Stomach (tissue), 4 donors: ENCODE results near the gene TLK1.

Experiments used
- EP300 ChIP-seq: sonication (generic); formaldehyde crosslinking; IDR thresholded peaks from one replicate; pipeline ENCODE4 v1.6.1; 2017; ENCODE audit warnings: antibody characterized with exemption
- POLR2A ChIP-seq, 4 donors: fragments of 450-650 bp; IDR thresholded peaks; one replicate each; pipeline ENCODE4 v1.6.1; 2016; ENCODE audit warnings: antibody characterized with exemption in 4 of 4, control low read depth in 2 of 4, mild to moderate bottlenecking in 1 of 4, moderate library complexity in 1 of 4
- POLR2AphosphoS5 ChIP-seq, 3 donors: sonication (generic); formaldehyde crosslinking; IDR thresholded peaks; one replicate each; pipeline ENCODE4 v1.6.1; 2016; ENCODE audit warnings: antibody characterized with exemption in 3 of 3
- TF ChIP-seq, protein P1 (sequence below), 7 experiments: fragments of 450-650 bp in 4 of 7; fragments of 200-600 bp in 3 of 7; sonication (generic) in 3 of 7; IDR thresholded peaks; one replicate each; pipeline ENCODE4 v1.5.1; 2016 to 2019; ENCODE audit warnings: antibody characterized with exemption in 7 of 7, control low read depth in 2 of 7, mild to moderate bottlenecking in 1 of 7

GRCh38 chr2:171016125-171016524 lies 144.6 kb downstream of the TLK1 start:
- TF ChIP-seq, protein P1, sequence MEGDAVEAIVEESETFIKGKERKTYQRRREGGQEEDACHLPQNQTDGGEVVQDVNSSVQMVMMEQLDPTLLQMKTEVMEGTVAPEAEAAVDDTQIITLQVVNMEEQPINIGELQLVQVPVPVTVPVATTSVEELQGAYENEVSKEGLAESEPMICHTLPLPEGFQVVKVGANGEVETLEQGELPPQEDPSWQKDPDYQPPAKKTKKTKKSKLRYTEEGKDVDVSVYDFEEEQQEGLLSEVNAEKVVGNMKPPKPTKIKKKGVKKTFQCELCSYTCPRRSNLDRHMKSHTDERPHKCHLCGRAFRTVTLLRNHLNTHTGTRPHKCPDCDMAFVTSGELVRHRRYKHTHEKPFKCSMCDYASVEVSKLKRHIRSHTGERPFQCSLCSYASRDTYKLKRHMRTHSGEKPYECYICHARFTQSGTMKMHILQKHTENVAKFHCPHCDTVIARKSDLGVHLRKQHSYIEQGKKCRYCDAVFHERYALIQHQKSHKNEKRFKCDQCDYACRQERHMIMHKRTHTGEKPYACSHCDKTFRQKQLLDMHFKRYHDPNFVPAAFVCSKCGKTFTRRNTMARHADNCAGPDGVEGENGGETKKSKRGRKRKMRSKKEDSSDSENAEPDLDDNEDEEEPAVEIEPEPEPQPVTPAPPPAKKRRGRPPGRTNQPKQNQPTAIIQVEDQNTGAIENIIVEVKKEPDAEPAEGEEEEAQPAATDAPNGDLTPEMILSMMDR (IDR thresholded peaks at IDR 0.05) = no peak
- no peak for TF ChIP-seq POLR2AphosphoS5 (IDR thresholded peaks at IDR 0.05)
- no peak for TF ChIP-seq POLR2A (IDR thresholded peaks at IDR 0.05)
- no peak for TF ChIP-seq EP300
